Suprapubic skin (tissue), 4 donors: ENCODE data around the gene CD33. TPM values are rescaled to one million over a fixed set of nuclear protein-coding genes. Genes with fewer than 3 reads are reported as not detected.

Experiments used
- DNase-seq, 2 donors: peaks; one replicate each; pipeline ENCODE4 v3.0.0-alpha.2; 2019; ENCODE audit warnings: low spot score in 2 of 2
- H3K27ac ChIP-seq: fragments of 200-600 bp; sonication (generic); one replicate; pipeline ENCODE4 v1.5.1; 2019
- H3K27me3 ChIP-seq: fragments of 200-600 bp; sonication (generic); one replicate; pipeline ENCODE4 v1.5.1; 2019
- H3K36me3 ChIP-seq: fragments of 200-600 bp; sonication (generic); one replicate; pipeline ENCODE4 v1.5.1; 2019
- H3K4me1 ChIP-seq: fragments of 200-600 bp; sonication (generic); one replicate; pipeline ENCODE4 v1.5.1; 2019
- H3K4me3 ChIP-seq: fragments of 200-600 bp; sonication (generic); one replicate; pipeline ENCODE4 v1.5.1; 2019; ENCODE audit warnings: mild to moderate bottlenecking
- H3K9me3 ChIP-seq: fragments of 200-600 bp; sonication (generic); one replicate; pipeline ENCODE4 v1.5.1; 2019
- EP300 ChIP-seq: sonication (generic); formaldehyde crosslinking; IDR thresholded peaks from one replicate; pipeline ENCODE4 v1.6.1; 2017; ENCODE audit warnings: antibody characterized with exemption
- POLR2A ChIP-seq, 2 donors: fragments of 450-650 bp; IDR thresholded peaks; one replicate each; pipeline ENCODE4 v1.6.1; 2017; ENCODE audit warnings: antibody characterized with exemption in 2 of 2, mild to moderate bottlenecking in 2 of 2, moderate library complexity in 2 of 2
- POLR2AphosphoS5 ChIP-seq, 3 donors: sonication (generic); formaldehyde crosslinking; IDR thresholded peaks; one replicate each; pipeline ENCODE4 v1.6.1; 2017; ENCODE audit warnings: antibody characterized with exemption in 3 of 3
- WGBS: methylation state at CpG from one replicate; pipeline ENCODE4 v1.1.5; 2018; 5-methylcytosine and 5-hydroxymethylcytosine counted together
- total RNA-seq, 4 donors: library from RNA; depleted of rRNA; stranded (reverse); fragments of >200 nt; gene quantifications; one replicate each; pipeline ENCODE4 v1.1.0, GENCODE V29; 2016
- TF ChIP-seq, protein P1 (sequence below), 2 donors: fragments of 200-600 bp in 1 of 2; fragments of 450-650 bp in 1 of 2; sonication (generic) in 1 of 2; IDR thresholded peaks; one replicate each; pipeline ENCODE4 v1.5.1; 2016 to 2019; ENCODE audit warnings: antibody characterized with exemption in 2 of 2, mild to moderate bottlenecking in 1 of 2, moderate library complexity in 1 of 2

CD33 gene
- total RNA-seq, 4 donors from 2014 or later: 0.51 to 7.0 (median 2.4) TPM

DNA sequence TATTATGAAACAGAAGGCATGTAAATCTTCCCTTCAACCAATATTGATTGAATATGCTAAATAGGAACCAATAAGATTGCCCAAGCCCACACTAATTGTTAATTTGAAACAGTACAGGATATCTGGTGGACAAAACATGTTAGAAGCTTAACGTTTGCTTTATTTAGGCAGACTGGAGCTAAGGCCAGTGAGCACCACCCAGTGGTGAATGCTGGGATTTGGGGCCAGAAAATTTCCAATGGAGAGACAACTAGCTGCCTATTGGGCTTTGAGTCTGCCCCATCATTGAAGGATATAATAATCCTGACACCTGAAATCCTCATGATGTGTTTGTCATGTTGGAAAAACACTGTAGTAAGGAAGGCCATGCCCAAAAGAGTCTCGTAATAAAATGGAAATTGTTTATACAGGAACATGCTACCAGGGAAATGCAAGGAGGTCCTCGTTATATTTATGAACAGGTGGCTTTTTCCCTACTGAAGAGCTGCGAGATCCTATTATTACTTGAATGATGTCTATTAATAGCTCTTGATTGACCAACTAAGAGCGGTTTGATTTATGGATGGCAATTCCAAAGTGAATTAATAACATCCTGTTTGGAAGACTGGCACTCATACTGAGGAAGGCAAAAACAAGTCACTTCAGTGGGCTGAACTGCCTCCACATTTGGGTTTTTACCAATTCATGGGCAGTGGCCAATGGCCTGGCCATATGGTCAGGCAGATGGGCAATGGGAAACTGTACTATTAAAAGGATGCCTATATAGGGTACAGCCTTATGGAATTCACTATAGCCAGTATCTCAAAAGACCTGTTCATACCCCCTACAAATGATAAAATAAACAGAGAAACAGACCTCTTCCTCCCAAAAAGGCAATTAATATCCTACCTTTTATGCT lies 34.7 kb downstream of the CD33 start:
- H3K27me3 ChIP-seq: peaks cover 14% of the 10 kb centered on the region
- no peak overlapping the region for H3K4me3 ChIP-seq
- no peaks in the 10 kb centered on the region for H3K4me1 ChIP-seq
- DNase-seq: no peak
- TF ChIP-seq, protein P1, sequence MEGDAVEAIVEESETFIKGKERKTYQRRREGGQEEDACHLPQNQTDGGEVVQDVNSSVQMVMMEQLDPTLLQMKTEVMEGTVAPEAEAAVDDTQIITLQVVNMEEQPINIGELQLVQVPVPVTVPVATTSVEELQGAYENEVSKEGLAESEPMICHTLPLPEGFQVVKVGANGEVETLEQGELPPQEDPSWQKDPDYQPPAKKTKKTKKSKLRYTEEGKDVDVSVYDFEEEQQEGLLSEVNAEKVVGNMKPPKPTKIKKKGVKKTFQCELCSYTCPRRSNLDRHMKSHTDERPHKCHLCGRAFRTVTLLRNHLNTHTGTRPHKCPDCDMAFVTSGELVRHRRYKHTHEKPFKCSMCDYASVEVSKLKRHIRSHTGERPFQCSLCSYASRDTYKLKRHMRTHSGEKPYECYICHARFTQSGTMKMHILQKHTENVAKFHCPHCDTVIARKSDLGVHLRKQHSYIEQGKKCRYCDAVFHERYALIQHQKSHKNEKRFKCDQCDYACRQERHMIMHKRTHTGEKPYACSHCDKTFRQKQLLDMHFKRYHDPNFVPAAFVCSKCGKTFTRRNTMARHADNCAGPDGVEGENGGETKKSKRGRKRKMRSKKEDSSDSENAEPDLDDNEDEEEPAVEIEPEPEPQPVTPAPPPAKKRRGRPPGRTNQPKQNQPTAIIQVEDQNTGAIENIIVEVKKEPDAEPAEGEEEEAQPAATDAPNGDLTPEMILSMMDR (IDR thresholded peaks at IDR 0.05): peak in 1 of 2 donors; percentile 57
- TF ChIP-seq POLR2AphosphoS5 (IDR thresholded peaks at IDR 0.05) (no peak), EP300 (no peak)
- H3K27ac ChIP-seq: no peak overlapping the region
- H3K9me3 ChIP-seq: no peaks in the 10 kb centered on the region
- H3K36me3 ChIP-seq: no peaks in the 10 kb centered on the region
- 29% methylated on average over 5 of the region's 5 CpGs for WGBS

DNA sequence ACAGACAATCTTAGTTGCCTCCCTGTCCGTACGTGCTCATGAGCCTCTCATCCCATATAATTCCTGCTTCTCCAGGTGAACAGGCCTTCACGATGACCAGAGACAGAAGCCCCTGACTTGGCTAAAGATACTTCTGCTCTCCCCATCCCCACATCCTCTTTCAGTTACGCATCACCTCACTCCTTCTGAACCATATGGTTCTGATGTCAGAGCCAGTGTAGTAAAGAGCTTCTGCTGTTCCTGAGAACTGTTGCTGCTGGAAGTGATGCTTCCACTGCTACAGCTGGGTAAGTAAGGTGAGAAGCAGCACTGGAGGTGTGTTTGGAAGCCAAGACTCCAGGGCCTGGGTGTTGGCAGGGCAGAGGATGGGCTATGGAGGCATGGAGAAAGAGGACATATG lies 38.9 kb downstream of the CD33 start:
- TF ChIP-seq, protein P1 (IDR thresholded peaks at IDR 0.05): no peak
- TF ChIP-seq POLR2A (IDR thresholded peaks at IDR 0.05) (no peak), POLR2AphosphoS5 (IDR thresholded peaks at IDR 0.05) (no peak), EP300 (no peak)

DNA sequence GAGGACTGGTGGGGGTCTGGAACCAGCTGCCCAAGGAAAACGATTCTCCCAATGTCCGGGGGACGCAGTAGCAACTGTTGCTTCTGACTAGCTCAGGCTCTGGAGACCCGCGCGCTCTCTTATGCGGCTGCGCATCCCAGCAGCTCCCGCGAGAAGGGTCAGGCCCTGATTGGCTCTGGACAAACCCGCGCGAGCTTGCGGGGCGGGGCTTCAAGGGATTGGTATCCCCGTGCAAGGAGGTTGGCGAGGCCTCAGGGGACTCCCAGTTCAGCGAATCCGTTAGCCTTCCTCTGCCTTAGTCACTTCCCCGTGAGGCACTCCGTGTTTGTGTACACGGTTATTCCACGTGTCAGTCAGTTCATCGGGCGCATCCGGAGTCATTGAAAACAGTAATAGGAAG lies 46.2 kb downstream of the CD33 start:
- TF ChIP-seq EP300: no peak
- TF ChIP-seq, protein P1 (IDR thresholded peaks at IDR 0.05): no peak
- no peak for TF ChIP-seq POLR2A (IDR thresholded peaks at IDR 0.05)
- no peak for TF ChIP-seq POLR2AphosphoS5 (IDR thresholded peaks at IDR 0.05)
- Histone ChIP-seq H3K27ac (no peak overlapping the region), H3K9me3 (no peaks in the 10 kb centered on the region), H3K4me3 (no peak overlapping the region), H3K4me1 (no peaks in the 10 kb centered on the region), H3K27me3 (peaks cover 7% of the 10 kb centered on the region), H3K36me3 (no peaks in the 10 kb centered on the region)
- no peak for DNase-seq
- 63% methylated on average over 26 of the region's 26 CpGs for WGBS

More for the DNA sequence above, 38.9 kb downstream of the CD33 start:
- DNase-seq: no peak
- Histone ChIP-seq H3K27me3 (peaks cover 14% of the 10 kb centered on the region), H3K4me3 (no peak overlapping the region), H3K9me3 (no peaks in the 10 kb centered on the region), H3K36me3 (no peaks in the 10 kb centered on the region), H3K27ac (no peak overlapping the region), H3K4me1 (no peaks in the 10 kb centered on the region)
- WGBS: 72% methylated on average over 4 of the region's 4 CpGs

DNA sequence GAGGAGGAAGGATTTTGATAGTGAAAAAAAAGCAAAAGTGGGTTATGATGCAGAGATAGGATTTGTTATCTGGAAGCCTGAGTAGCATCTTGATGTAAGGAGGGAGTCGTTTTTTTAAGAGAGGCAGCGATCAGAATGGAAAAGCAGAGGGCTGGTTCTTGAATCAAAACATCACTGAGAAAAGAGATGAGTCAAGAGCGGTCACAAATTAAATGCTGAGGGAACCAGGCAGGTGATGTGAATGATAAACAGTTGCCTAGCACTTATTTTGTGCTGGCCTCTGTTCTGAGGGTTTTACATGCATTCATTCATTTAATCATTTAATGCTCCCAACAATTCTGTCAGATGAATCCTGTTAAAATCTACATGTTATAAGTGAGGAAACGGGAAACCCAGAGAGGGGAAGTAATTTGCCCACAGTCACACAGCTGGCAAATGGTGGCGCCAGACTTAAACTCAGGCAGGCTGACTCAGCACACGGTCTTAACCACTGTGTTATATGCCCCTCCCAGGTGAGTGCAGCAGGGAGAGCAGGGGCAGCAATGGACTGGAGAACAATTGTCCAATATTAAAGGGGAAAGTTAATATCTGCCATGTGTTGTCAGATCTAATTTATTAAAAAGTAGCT lies 47.4 kb downstream of the CD33 start:
- no peaks in the 10 kb centered on the region for H3K9me3 ChIP-seq
- WGBS: 40% methylated on average over 6 of the region's 6 CpGs
- peaks cover 7% of the 10 kb centered on the region for H3K27me3 ChIP-seq
- H3K27ac ChIP-seq: no peak overlapping the region
- TF ChIP-seq EP300 (no peak), POLR2AphosphoS5 (IDR thresholded peaks at IDR 0.05) (no peak), POLR2A (IDR thresholded peaks at IDR 0.05) (no peak)
- TF ChIP-seq, protein P1 (IDR thresholded peaks at IDR 0.05): no peak
- H3K4me1 ChIP-seq: no peaks in the 10 kb centered on the region
- H3K4me3 ChIP-seq: no peak overlapping the region
- H3K36me3 ChIP-seq: no peaks in the 10 kb centered on the region
- peak in 1 of 2 donors; percentile 48 for DNase-seq

DNA sequence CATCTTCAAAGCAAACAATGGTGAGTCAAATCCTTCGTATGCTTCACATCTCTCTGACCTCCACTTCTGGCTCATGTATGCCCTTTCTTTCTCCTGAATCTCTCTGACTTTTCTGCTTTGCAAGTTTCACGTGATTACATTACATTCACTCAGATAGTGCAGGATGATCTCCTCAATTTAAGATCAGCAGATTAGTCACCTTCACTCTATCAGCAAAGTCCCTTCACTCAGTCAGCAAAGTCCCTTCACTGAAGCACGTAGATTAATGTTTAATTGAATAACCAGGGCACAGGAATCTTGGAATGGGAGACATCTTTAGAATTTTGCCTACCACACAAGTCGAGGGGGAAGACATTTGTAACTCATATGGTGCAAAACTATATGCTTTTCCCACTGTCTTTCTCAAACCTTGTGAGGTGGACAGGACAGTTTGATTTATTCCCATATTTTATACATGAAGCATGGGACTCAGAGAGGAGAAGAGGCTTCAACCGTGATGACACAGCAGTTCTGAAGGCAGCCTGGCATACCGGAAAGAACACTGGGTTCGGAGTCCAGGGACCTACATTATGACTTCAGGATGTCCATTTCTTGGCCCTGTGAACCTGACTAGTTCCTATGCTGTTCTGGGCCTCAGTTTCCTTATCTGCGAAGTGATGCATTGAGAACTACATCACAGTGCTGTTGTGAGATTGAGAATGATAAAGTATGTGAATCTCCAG lies 49.3 kb downstream of the CD33 start:
- H3K36me3 ChIP-seq: no peaks in the 10 kb centered on the region
- TF ChIP-seq, protein P1 (IDR thresholded peaks at IDR 0.05): no peak
- TF ChIP-seq POLR2A (IDR thresholded peaks at IDR 0.05) (no peak), POLR2AphosphoS5 (IDR thresholded peaks at IDR 0.05) (no peak), EP300 (no peak)
- WGBS: 88% methylated on average over 8 of the region's 8 CpGs

More for the DNA sequence above, 49.3 kb downstream of the CD33 start:
- H3K27me3 ChIP-seq: peaks cover 12% of the 10 kb centered on the region
- no peak for DNase-seq
- no peaks in the 10 kb centered on the region for H3K4me1 ChIP-seq
- H3K27ac ChIP-seq: no peak overlapping the region
- no peaks in the 10 kb centered on the region for H3K9me3 ChIP-seq
- no peak overlapping the region for H3K4me3 ChIP-seq
